Myocyte (in vitro differentiated cells): ENCODE data around the gene TSPAN2. TPM values are rescaled to one million over a fixed set of nuclear protein-coding genes. Genes with fewer than 3 reads are reported as not detected.
A peak's percentile ranks its signal among the peaks of the same experiment; 100 is the strongest.

Experiments
- DNase-seq: peaks from one replicate; pipeline ENCODE4 v3.0.0-alpha.2; 2012; ENCODE audit warnings: low read depth
- total RNA-seq: library from RNA; depleted of rRNA; stranded (reverse); fragments of >200 nt; gene quantifications from 2 replicates; pipeline ENCODE4 v1.2.3, GENCODE V29; 2014

Gene TSPAN2
- total RNA-seq, 1 donor from 2014 or later = 0.51 TPM

DNA sequence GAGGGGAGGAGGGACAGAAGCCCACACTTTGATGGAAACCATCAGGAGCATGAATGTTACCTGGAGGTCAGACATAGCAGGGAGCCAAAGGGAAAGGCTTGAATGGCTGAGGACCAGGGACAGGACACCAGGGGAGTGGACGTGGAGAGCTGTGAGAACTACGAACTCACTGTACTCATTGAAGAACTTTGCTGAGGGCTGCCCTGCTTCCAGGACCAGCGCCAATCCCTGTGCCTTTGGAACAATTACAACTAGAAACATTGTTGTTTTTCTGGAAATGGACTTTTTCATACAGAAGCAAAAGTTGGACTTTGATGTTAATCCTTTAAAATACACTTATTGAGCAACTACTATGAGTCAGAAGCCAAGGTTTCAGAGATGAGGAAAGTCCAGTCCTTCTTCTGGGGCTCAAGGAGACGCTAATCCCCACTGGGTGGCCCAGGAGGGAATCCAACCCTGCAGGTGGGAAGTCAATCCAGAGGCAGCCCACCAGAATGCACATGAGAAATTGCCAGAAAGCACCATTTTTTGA, 12.9 kb downstream of the TSPAN2 start:
- DNase-seq = no peak

DNA sequence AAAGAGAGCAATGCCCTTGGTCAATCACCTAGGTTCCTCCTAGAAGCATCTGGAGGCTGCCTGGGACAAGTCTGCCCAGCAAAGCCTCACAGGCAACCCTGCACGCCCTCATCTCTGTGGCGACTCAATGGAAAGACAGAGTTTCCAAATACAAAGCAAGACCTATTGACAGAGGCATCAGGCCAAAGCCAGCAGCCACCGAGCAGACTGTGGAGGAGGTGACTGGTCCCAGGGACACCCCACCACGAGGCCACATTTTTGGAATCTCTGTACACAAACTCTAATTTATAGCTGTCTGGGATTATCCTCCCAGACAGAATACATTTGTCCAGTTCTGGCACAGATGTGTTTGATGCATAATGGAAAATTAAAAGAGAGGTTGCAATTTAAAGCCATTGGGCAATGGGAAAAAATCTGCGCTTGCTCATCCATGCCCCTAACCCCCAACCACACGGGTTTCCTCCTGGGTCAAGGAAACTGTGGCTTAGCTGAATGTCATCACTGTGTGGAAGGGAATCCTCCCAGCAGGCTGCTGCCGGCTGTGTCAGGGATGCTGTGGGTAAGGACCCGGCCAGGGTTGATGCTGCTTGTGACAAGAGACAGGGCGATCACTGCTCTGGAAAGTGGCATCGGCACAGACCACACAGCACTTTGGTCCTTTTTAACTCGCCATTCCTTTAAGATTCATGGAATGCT, 14.3 kb downstream of the TSPAN2 start:
- DNase-seq = peak; percentile 32

DNA sequence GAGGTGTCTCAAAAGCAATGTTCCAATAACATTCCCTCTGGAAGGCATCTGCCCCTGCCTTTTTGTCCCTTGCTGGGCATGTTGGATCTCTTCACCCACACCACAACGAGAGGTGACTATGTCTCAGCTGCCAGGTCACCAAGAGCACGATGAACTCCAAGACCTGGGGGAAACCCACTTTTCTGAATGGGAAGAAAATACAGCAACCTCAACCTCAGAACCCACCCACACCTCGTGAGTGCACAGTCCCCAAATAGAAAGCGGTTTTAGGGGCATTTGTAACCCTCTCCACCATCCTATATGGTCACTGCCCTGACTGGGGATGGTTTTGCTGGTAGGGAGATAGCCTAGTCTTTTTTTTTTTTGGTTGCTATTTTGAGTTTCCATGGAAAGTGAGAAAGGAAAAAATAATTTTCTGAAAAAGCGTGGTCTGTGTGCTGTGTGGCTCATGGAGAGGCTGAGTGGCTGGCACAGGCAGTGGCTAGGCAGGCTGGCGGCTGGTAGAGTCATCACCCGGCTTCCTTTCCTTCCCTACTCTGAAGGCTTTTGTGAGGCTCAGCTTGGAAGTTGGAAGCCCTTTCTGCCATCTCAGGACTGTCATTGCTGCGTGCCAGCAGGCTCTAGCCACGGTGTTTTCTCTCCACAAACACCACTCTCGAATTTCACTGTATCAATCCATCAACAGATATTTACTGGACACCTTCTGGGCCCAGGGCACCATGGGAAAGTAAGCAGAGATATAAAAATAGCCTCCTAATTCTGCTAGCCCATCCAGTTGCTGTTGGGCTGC, 15.8 kb downstream of the TSPAN2 start:
- peak; percentile 80 for DNase-seq

- no peak for DNase-seq
These were observed 18.2 kb downstream of the TSPAN2 start for GRCh38 chr1:115071012-115071664.

GRCh38 chr1:115069659-115070308, 19.5 kb downstream of the TSPAN2 start:
- DNase-seq = peak; percentile 47

GRCh38 chr1:115068826-115069585, 20.3 kb downstream of the TSPAN2 start:
- DNase-seq = peak; percentile 99

DNA sequence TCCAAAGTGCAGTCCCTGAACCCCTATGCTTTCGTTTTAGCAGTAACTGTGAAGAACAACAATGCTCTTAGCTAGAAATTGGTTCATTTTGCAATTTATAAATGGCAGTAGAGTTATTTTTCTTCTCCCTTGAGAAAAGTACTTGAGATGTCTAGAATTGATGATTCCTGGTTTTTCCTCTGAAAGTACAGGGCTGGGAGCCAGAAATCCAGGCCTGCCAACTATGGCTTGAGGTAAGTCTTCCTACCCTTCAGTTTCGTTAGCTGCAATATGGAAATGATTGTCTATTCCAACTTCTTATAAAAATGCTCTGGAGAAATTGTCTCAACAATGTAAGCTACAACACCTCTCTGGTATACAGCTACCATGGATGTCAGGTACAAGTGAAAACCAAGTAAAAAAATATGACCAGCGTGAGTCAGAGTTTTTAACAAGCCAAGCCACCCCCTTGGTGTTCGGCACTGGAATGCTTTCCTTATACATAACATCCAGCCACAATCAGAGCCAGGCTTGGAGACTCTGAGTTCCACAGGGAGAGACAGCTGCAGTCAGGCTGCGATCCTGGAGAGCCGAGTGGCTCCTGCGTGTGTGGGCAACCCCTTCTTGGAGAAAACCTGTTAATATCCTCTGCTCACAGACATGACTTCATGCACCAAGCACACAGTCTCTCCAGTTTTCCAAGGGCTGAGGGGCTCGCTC, 22.0 kb downstream of the TSPAN2 start:
- peak; percentile 95 for DNase-seq

- DNase-seq = peak; percentile 85
These were observed 24.3 kb downstream of the TSPAN2 start for GRCh38 chr1:115065021-115065420.

GRCh38 chr1:115064461-115064860, 24.8 kb downstream of the TSPAN2 start:
- no peak for DNase-seq

- DNase-seq = no peak
These were observed 25.9 kb downstream of the TSPAN2 start for GRCh38 chr1:115063228-115063901.

DNA sequence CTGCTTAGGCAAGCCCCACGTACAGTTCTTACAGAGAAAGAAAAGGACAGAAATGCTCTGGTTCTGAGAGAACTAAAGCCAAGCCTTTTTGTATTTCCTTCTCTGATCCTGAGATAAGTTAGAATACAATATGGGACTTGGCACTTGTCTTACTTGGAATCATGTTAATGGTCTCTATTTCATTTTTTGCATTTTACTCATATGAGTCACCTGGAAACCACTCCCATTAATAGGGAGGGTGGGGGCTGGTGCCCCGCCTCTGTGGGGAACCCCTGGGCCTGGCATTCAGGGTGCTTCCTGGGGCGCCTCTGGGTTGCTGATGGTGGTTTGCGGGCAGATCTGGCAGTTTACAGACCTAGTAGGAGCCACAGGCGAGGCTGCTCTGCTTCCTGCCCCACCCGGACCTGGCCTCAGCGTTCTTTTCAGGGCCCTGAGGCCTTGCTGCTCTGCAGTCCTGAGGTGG, 26.7 kb downstream of the TSPAN2 start:
- DNase-seq = peak; percentile 50

DNA sequence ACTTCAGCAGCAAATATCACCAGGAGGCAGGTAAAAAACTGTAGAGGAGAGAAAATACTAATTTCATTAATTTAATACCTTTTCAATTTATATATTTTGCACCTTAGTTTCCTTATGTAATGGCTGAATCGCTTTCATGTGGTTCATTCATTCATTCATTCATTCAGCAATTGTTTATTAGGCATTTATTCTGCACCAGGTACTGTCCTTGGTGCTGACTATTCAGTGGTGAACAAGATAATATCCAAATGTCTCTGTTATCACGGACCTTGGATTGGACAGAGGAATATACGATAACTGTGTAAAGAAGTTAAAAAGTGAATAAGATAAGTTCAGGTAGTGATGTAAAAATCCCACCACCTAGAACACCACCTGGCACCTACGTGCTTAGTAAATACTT, 28.8 kb downstream of the TSPAN2 start:
- DNase-seq = no peak

GRCh38 chr1:115059316-115059715, 30.0 kb downstream of the TSPAN2 start:
- no peak for DNase-seq

- no peak for DNase-seq
These were observed 31.5 kb downstream of the TSPAN2 start for GRCh38 chr1:115057661-115058254.

GRCh38 chr1:115056395-115056798, 32.9 kb downstream of the TSPAN2 start:
- DNase-seq = no peak

- peak; percentile 64 for DNase-seq
These were observed 36.7 kb downstream of the TSPAN2 start for GRCh38 chr1:115052454-115053083.

DNA sequence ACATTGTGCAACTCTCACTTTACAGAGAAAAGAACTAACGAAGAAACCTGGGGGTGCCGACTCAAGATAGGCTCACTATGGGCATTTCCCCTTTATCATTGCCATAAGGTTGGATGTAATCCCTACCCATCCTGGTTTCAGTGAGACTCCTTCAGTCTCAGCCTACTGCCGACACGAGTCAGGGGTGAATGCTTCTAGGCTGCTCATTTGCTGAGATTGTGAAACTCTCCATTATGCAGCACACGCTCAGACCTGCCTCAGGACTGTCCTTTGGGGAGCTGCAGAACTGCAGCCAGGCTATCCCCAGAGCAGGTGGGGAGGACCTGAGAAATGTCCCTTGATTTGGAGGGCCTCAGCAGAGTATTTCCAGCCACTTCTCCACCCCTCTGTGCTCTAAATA, 37.5 kb downstream of the TSPAN2 start:
- no peak for DNase-seq

DNA sequence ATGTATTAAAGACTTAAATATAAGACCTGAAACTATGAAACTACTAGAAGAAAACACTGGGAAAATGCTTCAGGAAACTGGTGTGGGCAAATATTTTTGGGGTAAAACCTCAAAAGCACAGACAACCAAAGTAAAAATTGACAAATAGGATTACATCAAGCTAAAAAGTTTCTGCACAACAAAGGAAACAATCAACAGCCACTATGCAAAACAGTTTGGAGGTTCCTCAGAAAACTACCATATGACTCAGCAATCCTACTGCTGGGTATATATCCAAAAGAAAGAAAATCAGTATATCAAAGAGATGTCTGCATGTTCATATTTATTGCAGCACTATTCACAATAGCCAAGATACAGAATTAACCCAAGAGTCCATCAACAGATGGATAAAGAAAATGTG, 42.6 kb downstream of the TSPAN2 start:
- no peak for DNase-seq
